WI38 (cell line): ENCODE measurements around the gene CPSF7.

Source experiments
- H3K4me3 ChIP-seq: 2 replicates; pipeline ENCODE4 v1.5.1; 2011; ENCODE audit warnings: low read depth, mild to moderate bottlenecking, control low read depth, low read length
- CTCF ChIP-seq: IDR thresholded peaks from 2 replicates; pipeline ENCODE4 v1.5.1; 2012; ENCODE audit warnings: low read depth, mild to moderate bottlenecking, control low read depth, low read length

The CPSF7 gene

DNA sequence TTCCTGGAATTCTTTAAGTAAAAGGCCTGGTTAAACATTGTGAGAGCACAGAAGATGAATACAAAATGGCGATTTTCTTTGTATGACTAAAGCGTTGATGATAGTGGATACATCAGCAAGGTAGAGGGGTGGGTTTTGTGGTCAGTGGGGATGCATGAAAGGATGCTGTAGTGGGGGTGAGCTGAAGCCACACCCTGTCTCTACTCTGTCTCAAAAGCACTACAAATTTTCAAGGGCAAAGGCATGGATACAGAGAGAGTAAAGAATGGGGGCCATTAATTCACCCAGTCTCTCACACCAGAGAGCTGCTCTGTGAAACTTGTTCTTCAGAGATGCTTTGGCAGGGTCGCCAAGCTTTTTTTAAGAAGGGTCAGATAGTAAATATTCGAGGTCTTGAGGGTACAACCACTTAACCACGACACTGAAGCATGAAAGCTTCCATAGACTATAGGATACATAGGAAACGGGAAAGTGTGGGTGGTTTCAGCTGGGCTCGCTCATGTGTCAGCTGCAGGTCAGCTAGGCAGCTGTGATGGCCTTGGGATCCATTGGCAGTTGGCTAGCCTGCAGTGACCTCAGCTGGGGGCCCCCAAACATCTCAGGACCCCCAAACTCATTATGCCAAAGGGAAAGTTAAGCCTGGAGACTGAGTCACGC lies 59.3 kb downstream of the CPSF7 start:
- TF ChIP-seq CTCF, result no peak
- H3K4me3 ChIP-seq, result no peak overlapping the region

GRCh38 chr11:61369372-61370348 lies 60.1 kb downstream of the CPSF7 start:
- no peak overlapping the region for H3K4me3 ChIP-seq
- no peak for TF ChIP-seq CTCF

DNA sequence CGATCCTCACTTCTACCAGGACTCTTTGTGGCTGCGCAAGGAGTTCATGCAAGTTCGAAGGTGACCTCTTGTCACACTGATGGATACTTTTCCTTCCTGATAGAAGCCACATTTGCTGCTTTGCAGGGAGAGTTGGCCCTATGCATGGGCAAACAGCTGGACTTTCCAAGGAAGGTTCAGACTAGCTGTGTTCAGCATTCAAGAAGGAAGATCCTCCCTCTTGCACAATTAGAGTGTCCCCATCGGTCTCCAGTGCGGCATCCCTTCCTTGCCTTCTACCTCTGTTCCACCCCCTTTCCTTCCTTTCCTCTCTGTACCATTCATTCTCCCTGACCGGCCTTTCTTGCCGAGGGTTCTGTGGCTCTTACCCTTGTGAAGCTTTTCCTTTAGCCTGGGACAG lies 61.1 kb downstream of the CPSF7 start:
- no peak overlapping the region for H3K4me3 ChIP-seq
- no peak for TF ChIP-seq CTCF

- H3K4me3 ChIP-seq, result no peak overlapping the region
- TF ChIP-seq CTCF, result no peak
Measured at GRCh38 chr11:61367406-61367805, 62.4 kb downstream of the CPSF7 start.

- no peak overlapping the region for H3K4me3 ChIP-seq
- TF ChIP-seq CTCF, result no peak
Measured at GRCh38 chr11:61364012-61364675, 65.6 kb downstream of the CPSF7 start.

DNA sequence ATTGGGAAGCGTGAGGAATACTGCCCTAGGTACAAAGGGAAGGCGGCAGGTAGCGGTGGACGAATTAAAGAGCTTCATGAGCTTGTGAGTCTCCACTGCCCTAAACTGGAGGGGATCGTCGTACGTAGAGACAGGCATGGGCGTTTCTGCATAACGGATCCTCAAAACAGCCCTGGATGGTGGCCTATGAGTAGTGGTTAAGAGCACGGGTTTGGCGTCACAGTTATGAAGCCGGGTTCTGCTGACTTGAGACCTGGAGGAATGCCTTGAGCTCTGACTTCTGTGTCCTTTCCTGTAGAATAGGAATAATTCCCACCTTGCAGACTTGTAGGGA lies 67.3 kb downstream of the CPSF7 start:
- TF ChIP-seq CTCF, result no peak
- H3K4me3 ChIP-seq, result peak overlapping the region; percentile 78
